ENCODE measurements around the gene USP33.
"Not testable (repeated sequence)": the region's sequence is repeated elsewhere in the genome, so short reads cannot be mapped to it uniquely, and the experiment has no call there.

The USP33 gene

GRCh38 chr1:77759071-77760028 is at the start of gene USP33:
USP33 (minus strand) TSS chr1:77759852; CDS start chr1:77741697, 18,155 bp downstream.
- peak within 1 kb of the TSS; percentile 80 to 86 for H3K27ac ChIP-seq (ENCODE audit: low read depth in 2 of 2, low read length in 2 of 2)
- peak within 1 kb of the TSS; percentile 83 to 84 for H3K4me3 ChIP-seq (ENCODE audit: low read length in 2 of 2)
- H3K4me1 ChIP-seq (ENCODE audit: control insufficient read depth in 2 of 2, insufficient read depth in 2 of 2, low read length in 2 of 2): peaks cover 5 to 9% of the 10 kb centered on the region in 2 donors
- no peaks in the 10 kb centered on the region for H3K27me3 ChIP-seq (ENCODE audit: control insufficient read depth in 2 of 2, insufficient read depth in 2 of 2, low read length in 2 of 2)
- H3K36me3 ChIP-seq (ENCODE audit: control insufficient read depth in 2 of 2, insufficient read depth in 2 of 2, low read length in 2 of 2): no peaks in the 10 kb centered on the region
- H3K9me3 ChIP-seq (ENCODE audit: control insufficient read depth in 2 of 2, low read length in 2 of 2): no peaks in the 10 kb centered on the region
- peak within 1 kb of the TSS; percentile 87 to 90 for H3K9ac ChIP-seq (ENCODE audit: low read depth in 1 of 2, low read length in 2 of 2)

- H3K4me3 ChIP-seq (ENCODE audit: low read length in 2 of 2): no peak overlapping the region
- no peaks in the 10 kb centered on the region for H3K27me3 ChIP-seq (ENCODE audit: control insufficient read depth in 2 of 2, insufficient read depth in 2 of 2, low read length in 2 of 2)
- H3K9me3 ChIP-seq (ENCODE audit: control insufficient read depth in 2 of 2, low read length in 2 of 2): no peaks in the 10 kb centered on the region
- no peak overlapping the region for H3K9ac ChIP-seq (ENCODE audit: low read depth in 1 of 2, low read length in 2 of 2)
- no peaks in the 10 kb centered on the region for H3K4me1 ChIP-seq (ENCODE audit: control insufficient read depth in 2 of 2, insufficient read depth in 2 of 2, low read length in 2 of 2)
- no peak overlapping the region for H3K27ac ChIP-seq (ENCODE audit: low read depth in 2 of 2, low read length in 2 of 2)
- H3K36me3 ChIP-seq (ENCODE audit: control insufficient read depth in 2 of 2, insufficient read depth in 2 of 2, low read length in 2 of 2): peaks cover 6 to 20% of the 10 kb centered on the region in 2 donors
Observed at GRCh38 chr1:77803371-77803770, 43.7 kb upstream of the USP33 start.

GRCh38 chr1:77802026-77802425 is 42.4 kb upstream of the USP33 start:
- no peak overlapping the region for H3K27ac ChIP-seq (ENCODE audit: low read depth in 2 of 2, low read length in 2 of 2)

GRCh38 chr1:77797991-77798390 is 38.3 kb upstream of the USP33 start:
- no peak overlapping the region for H3K27ac ChIP-seq (ENCODE audit: low read depth in 2 of 2, low read length in 2 of 2)
- H3K36me3 ChIP-seq (ENCODE audit: control insufficient read depth in 2 of 2, insufficient read depth in 2 of 2, low read length in 2 of 2): peaks cover 6 to 12% of the 10 kb centered on the region in 2 donors
- no peak overlapping the region for H3K9ac ChIP-seq (ENCODE audit: low read depth in 1 of 2, low read length in 2 of 2)
- no peaks in the 10 kb centered on the region for H3K9me3 ChIP-seq (ENCODE audit: control insufficient read depth in 2 of 2, low read length in 2 of 2)
- no peaks in the 10 kb centered on the region for H3K4me1 ChIP-seq (ENCODE audit: control insufficient read depth in 2 of 2, insufficient read depth in 2 of 2, low read length in 2 of 2)
- H3K27me3 ChIP-seq (ENCODE audit: control insufficient read depth in 2 of 2, insufficient read depth in 2 of 2, low read length in 2 of 2): no peaks in the 10 kb centered on the region
- no peak overlapping the region for H3K4me3 ChIP-seq (ENCODE audit: low read length in 2 of 2)

More at GRCh38 chr1:77802026-77802425, 42.4 kb upstream of the USP33 start:
- no peaks in the 10 kb centered on the region for H3K4me1 ChIP-seq (ENCODE audit: control insufficient read depth in 2 of 2, insufficient read depth in 2 of 2, low read length in 2 of 2)
- H3K36me3 ChIP-seq (ENCODE audit: control insufficient read depth in 2 of 2, insufficient read depth in 2 of 2, low read length in 2 of 2): peaks cover 2 to 12% of the 10 kb centered on the region in 2 donors
- H3K27me3 ChIP-seq (ENCODE audit: control insufficient read depth in 2 of 2, insufficient read depth in 2 of 2, low read length in 2 of 2): no peaks in the 10 kb centered on the region
- H3K9ac ChIP-seq (ENCODE audit: low read depth in 1 of 2, low read length in 2 of 2): no peak overlapping the region
- H3K9me3 ChIP-seq (ENCODE audit: control insufficient read depth in 2 of 2, low read length in 2 of 2): no peaks in the 10 kb centered on the region
- no peak overlapping the region for H3K4me3 ChIP-seq (ENCODE audit: low read length in 2 of 2)

GRCh38 chr1:77796695-77797405 is 37.2 kb upstream of the USP33 start:
- Histone ChIP-seq H3K9ac (ENCODE audit: low read depth in 1 of 2, low read length in 2 of 2) (no peak overlapping the region), H3K4me1 (ENCODE audit: control insufficient read depth in 2 of 2, insufficient read depth in 2 of 2, low read length in 2 of 2) (no peaks in the 10 kb centered on the region), H3K36me3 (ENCODE audit: control insufficient read depth in 2 of 2, insufficient read depth in 2 of 2, low read length in 2 of 2) (peaks cover 4 to 7% of the 10 kb centered on the region in 2 donors), H3K9me3 (ENCODE audit: control insufficient read depth in 2 of 2, low read length in 2 of 2) (no peaks in the 10 kb centered on the region), H3K4me3 (ENCODE audit: low read length in 2 of 2) (no peak overlapping the region), H3K27ac (ENCODE audit: low read depth in 2 of 2, low read length in 2 of 2) (no peak overlapping the region), H3K27me3 (ENCODE audit: control insufficient read depth in 2 of 2, insufficient read depth in 2 of 2, low read length in 2 of 2) (no peaks in the 10 kb centered on the region)

GRCh38 chr1:77794550-77794949 is 34.9 kb upstream of the USP33 start:
- Histone ChIP-seq H3K9me3 (ENCODE audit: control insufficient read depth in 2 of 2, low read length in 2 of 2) (no peaks in the 10 kb centered on the region), H3K27ac (ENCODE audit: low read depth in 2 of 2, low read length in 2 of 2) (no peak overlapping the region), H3K36me3 (ENCODE audit: control insufficient read depth in 2 of 2, insufficient read depth in 2 of 2, low read length in 2 of 2) (peaks cover 3 to 4% of the 10 kb centered on the region in 2 donors), H3K9ac (ENCODE audit: low read depth in 1 of 2, low read length in 2 of 2) (no peak overlapping the region), H3K4me3 (ENCODE audit: low read length in 2 of 2) (no peak overlapping the region), H3K27me3 (ENCODE audit: control insufficient read depth in 2 of 2, insufficient read depth in 2 of 2, low read length in 2 of 2) (no peaks in the 10 kb centered on the region), H3K4me1 (ENCODE audit: control insufficient read depth in 2 of 2, insufficient read depth in 2 of 2, low read length in 2 of 2) (no peaks in the 10 kb centered on the region)

- not testable (repeated sequence) for H3K36me3 ChIP-seq (ENCODE audit: control insufficient read depth in 2 of 2, insufficient read depth in 2 of 2, low read length in 2 of 2); H3K27ac ChIP-seq (ENCODE audit: low read depth in 2 of 2, low read length in 2 of 2); H3K9me3 ChIP-seq (ENCODE audit: control insufficient read depth in 2 of 2, low read length in 2 of 2); H3K9ac ChIP-seq (ENCODE audit: low read depth in 1 of 2, low read length in 2 of 2); H3K4me1 ChIP-seq (ENCODE audit: control insufficient read depth in 2 of 2, insufficient read depth in 2 of 2, low read length in 2 of 2); H3K27me3 ChIP-seq (ENCODE audit: control insufficient read depth in 2 of 2, insufficient read depth in 2 of 2, low read length in 2 of 2); H3K4me3 ChIP-seq (ENCODE audit: low read length in 2 of 2)
Observed at GRCh38 chr1:77786093-77786741, 26.6 kb upstream of the USP33 start.

GRCh38 chr1:77783141-77783540 is 23.5 kb upstream of the USP33 start:
- H3K27ac ChIP-seq (ENCODE audit: low read depth in 2 of 2, low read length in 2 of 2): no peak overlapping the region
- no peaks in the 10 kb centered on the region for H3K9me3 ChIP-seq (ENCODE audit: control insufficient read depth in 2 of 2, low read length in 2 of 2)
- H3K4me1 ChIP-seq (ENCODE audit: control insufficient read depth in 2 of 2, insufficient read depth in 2 of 2, low read length in 2 of 2): peaks cover 0 to 6% of the 10 kb centered on the region in 2 donors
- no peak overlapping the region for H3K9ac ChIP-seq (ENCODE audit: low read depth in 1 of 2, low read length in 2 of 2)
- no peaks in the 10 kb centered on the region for H3K27me3 ChIP-seq (ENCODE audit: control insufficient read depth in 2 of 2, insufficient read depth in 2 of 2, low read length in 2 of 2)
- no peak overlapping the region for H3K4me3 ChIP-seq (ENCODE audit: low read length in 2 of 2)
- peaks cover 0 to 7% of the 10 kb centered on the region in 2 donors for H3K36me3 ChIP-seq (ENCODE audit: control insufficient read depth in 2 of 2, insufficient read depth in 2 of 2, low read length in 2 of 2)

- H3K9ac ChIP-seq (ENCODE audit: low read depth in 1 of 2, low read length in 2 of 2): peak overlapping the region in 1 of 2 donors; percentile 10
- H3K4me1 ChIP-seq (ENCODE audit: control insufficient read depth in 2 of 2, insufficient read depth in 2 of 2, low read length in 2 of 2): peaks cover 0 to 6% of the 10 kb centered on the region in 2 donors
- no peak overlapping the region for H3K4me3 ChIP-seq (ENCODE audit: low read length in 2 of 2)
- no peaks in the 10 kb centered on the region for H3K9me3 ChIP-seq (ENCODE audit: control insufficient read depth in 2 of 2, low read length in 2 of 2)
- no peaks in the 10 kb centered on the region for H3K27me3 ChIP-seq (ENCODE audit: control insufficient read depth in 2 of 2, insufficient read depth in 2 of 2, low read length in 2 of 2)
- no peak overlapping the region for H3K27ac ChIP-seq (ENCODE audit: low read depth in 2 of 2, low read length in 2 of 2)
- H3K36me3 ChIP-seq (ENCODE audit: control insufficient read depth in 2 of 2, insufficient read depth in 2 of 2, low read length in 2 of 2): peaks cover 0 to 7% of the 10 kb centered on the region in 2 donors
Observed at GRCh38 chr1:77781683-77782082, 22.0 kb upstream of the USP33 start.
